ENCODE data around the gene SLC38A11.

DNA sequence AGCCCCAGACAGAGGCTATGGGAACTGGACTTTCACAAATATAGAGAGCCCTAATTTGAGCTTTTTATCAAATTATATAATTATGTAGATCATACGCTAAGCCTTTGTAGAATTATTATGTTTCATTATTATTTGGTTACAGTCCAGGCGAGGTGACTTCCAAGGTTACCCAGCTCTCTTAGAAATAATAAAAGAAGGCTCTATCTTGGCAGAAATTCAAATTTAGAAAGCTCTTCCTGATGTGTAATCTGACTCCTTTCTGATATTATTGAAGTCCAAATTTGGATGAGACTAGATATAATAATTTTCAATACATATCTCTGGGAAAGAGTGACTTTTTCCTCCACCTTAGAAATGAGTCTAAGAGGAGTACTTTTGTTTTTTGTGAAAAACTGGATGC lies 4.8 kb upstream of the SLC38A11 start:
- TF ChIP-seq, protein P1, sequence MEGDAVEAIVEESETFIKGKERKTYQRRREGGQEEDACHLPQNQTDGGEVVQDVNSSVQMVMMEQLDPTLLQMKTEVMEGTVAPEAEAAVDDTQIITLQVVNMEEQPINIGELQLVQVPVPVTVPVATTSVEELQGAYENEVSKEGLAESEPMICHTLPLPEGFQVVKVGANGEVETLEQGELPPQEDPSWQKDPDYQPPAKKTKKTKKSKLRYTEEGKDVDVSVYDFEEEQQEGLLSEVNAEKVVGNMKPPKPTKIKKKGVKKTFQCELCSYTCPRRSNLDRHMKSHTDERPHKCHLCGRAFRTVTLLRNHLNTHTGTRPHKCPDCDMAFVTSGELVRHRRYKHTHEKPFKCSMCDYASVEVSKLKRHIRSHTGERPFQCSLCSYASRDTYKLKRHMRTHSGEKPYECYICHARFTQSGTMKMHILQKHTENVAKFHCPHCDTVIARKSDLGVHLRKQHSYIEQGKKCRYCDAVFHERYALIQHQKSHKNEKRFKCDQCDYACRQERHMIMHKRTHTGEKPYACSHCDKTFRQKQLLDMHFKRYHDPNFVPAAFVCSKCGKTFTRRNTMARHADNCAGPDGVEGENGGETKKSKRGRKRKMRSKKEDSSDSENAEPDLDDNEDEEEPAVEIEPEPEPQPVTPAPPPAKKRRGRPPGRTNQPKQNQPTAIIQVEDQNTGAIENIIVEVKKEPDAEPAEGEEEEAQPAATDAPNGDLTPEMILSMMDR (IDR thresholded peaks at IDR 0.05) = no peak
- TF ChIP-seq POLR2A (IDR thresholded peaks at IDR 0.05) = no peak
- no peak for TF ChIP-seq EP300 (IDR thresholded peaks at IDR 0.05; ENCODE audit: low read depth)
- TF ChIP-seq POLR2AphosphoS5 (IDR thresholded peaks at IDR 0.05) = no peak
